ENCODE data around the gene OLA1. TPM values are rescaled to one million over a fixed set of nuclear protein-coding genes. Genes with fewer than 3 reads are reported as not detected.

OLA1 gene
- total RNA-seq, 1 experiment from 2014 or later: 109 TPM

DNA sequence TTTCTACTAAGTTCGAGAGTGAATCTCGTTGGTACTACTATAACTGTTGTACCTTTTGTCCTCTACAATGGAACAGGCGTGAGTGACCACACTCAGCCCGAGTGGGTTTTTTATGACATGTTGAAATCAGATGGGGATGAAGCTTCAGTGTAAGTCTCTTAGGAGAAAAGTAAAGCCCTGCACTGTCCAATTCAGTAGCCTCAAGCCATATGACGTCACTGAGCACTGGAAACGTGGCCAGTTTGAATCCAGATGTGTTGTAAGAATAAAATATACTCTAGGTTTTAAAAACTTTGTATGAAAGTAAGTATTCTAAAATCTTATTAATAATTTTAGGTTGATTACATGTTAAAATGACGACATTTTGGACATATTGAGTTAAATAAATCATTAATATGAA is 181.5 kb downstream of the OLA1 start:
- H3K4me1 Mint-ChIP-seq: peaks cover 33% of the 10 kb centered on the region
- DNase-seq (ENCODE audit: low spot score): no peak
- ChIA-PET CTCF (interaction anchor here (0.7 kb wide), 1 partner anchor 183 kb away, joined by 8 read pairs; no protein-coding TSS in a partner anchor), POLR2A (interaction anchor here (0.6 kb wide), 1 partner anchor 1272 kb away, joined by 3 read pairs; no protein-coding TSS in a partner anchor)
- no peak overlapping the region for H3K4me3 Mint-ChIP-seq
- 0 out of 2 replicates have a peak, but pooled peaks cover 4% of the 10 kb centered on the region for H3K9me3 Mint-ChIP-seq
- H3K27me3 Mint-ChIP-seq (ENCODE audit: low read depth): 0 out of 2 replicates have a peak, but pooled peaks cover 3% of the 10 kb centered on the region
- H3K27ac Mint-ChIP-seq: peak overlapping the region; percentile 1; the same call in 1 of the 2 replicates
- no peaks in the 10 kb centered on the region for H3K36me3 Mint-ChIP-seq
- no peak for ATAC-seq
- TF ChIP-seq, protein P1, sequence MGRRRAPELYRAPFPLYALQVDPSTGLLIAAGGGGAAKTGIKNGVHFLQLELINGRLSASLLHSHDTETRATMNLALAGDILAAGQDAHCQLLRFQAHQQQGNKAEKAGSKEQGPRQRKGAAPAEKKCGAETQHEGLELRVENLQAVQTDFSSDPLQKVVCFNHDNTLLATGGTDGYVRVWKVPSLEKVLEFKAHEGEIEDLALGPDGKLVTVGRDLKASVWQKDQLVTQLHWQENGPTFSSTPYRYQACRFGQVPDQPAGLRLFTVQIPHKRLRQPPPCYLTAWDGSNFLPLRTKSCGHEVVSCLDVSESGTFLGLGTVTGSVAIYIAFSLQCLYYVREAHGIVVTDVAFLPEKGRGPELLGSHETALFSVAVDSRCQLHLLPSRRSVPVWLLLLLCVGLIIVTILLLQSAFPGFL (CRISPR knock-in tag; IDR thresholded peaks at IDR 0.05; ENCODE audit: borderline replicate concordance): no peak
- TF ChIP-seq, protein P2, sequence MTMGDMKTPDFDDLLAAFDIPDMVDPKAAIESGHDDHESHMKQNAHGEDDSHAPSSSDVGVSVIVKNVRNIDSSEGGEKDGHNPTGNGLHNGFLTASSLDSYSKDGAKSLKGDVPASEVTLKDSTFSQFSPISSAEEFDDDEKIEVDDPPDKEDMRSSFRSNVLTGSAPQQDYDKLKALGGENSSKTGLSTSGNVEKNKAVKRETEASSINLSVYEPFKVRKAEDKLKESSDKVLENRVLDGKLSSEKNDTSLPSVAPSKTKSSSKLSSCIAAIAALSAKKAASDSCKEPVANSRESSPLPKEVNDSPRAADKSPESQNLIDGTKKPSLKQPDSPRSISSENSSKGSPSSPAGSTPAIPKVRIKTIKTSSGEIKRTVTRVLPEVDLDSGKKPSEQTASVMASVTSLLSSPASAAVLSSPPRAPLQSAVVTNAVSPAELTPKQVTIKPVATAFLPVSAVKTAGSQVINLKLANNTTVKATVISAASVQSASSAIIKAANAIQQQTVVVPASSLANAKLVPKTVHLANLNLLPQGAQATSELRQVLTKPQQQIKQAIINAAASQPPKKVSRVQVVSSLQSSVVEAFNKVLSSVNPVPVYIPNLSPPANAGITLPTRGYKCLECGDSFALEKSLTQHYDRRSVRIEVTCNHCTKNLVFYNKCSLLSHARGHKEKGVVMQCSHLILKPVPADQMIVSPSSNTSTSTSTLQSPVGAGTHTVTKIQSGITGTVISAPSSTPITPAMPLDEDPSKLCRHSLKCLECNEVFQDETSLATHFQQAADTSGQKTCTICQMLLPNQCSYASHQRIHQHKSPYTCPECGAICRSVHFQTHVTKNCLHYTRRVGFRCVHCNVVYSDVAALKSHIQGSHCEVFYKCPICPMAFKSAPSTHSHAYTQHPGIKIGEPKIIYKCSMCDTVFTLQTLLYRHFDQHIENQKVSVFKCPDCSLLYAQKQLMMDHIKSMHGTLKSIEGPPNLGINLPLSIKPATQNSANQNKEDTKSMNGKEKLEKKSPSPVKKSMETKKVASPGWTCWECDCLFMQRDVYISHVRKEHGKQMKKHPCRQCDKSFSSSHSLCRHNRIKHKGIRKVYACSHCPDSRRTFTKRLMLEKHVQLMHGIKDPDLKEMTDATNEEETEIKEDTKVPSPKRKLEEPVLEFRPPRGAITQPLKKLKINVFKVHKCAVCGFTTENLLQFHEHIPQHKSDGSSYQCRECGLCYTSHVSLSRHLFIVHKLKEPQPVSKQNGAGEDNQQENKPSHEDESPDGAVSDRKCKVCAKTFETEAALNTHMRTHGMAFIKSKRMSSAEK (CRISPR knock-in tag; IDR thresholded peaks at IDR 0.05; ENCODE audit: borderline replicate concordance): no peak
- TF ChIP-seq, protein P3, sequence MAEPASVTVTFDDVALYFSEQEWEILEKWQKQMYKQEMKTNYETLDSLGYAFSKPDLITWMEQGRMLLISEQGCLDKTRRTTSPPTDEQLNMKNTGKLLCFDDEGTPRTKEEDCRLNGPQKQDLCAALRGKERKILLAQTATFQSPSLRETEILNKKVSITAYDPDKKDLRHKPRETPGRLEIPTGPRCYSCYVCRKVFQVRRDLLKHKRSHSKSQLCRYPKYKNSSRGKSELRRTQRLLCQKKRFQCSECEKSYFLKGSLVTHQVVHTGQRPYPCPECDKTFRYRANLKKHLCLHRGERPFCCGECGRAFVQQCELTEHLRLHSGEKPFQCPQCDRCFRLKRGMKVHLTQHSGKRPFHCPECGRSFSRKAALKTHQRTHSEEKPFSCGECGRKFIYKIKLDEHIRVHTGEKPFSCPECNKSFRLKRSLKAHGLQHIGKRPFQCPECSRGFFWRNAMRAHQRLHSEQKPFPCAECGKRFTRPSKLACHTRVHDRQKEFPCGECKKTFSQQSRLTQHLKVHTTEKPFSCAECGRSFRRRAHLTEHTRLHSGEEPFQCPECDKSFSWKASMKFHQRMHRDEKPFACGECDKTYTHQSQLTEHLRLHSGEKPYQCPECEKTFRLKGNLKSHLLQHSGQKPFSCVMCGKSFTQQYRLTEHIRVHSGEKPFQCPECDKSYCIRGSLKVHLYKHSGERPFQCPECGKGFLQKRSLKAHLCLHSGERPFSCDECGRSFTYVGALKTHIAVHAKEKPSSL (CRISPR knock-in tag; conservative IDR thresholded peaks at IDR 0.05): no peak
- TF ChIP-seq SOX15 (CRISPR knock-in tag; IDR thresholded peaks at IDR 0.05) (no peak), FOXP1 (CRISPR knock-in tag; IDR thresholded peaks at IDR 0.05; ENCODE audit: borderline replicate concordance) (no peak), MXD4 (CRISPR knock-in tag; IDR thresholded peaks at IDR 0.05; ENCODE audit: borderline replicate concordance) (no peak), RORB (CRISPR knock-in tag; IDR thresholded peaks at IDR 0.05) (no peak), JUN (CRISPR knock-in tag; IDR thresholded peaks at IDR 0.05) (no peak), IRF2 (CRISPR knock-in tag; IDR thresholded peaks at IDR 0.05; ENCODE audit: borderline replicate concordance, low read depth) (no peak), ETV6 (CRISPR knock-in tag; IDR thresholded peaks at IDR 0.05) (no peak), SMAD3 (CRISPR knock-in tag; IDR thresholded peaks at IDR 0.05; ENCODE audit: borderline replicate concordance) (no peak), RELA (CRISPR knock-in tag; IDR thresholded peaks at IDR 0.05; ENCODE audit: borderline replicate concordance) (no peak), GABPB1 (CRISPR knock-in tag; IDR thresholded peaks at IDR 0.05) (no peak)
- TF ChIP-seq, protein P4, sequence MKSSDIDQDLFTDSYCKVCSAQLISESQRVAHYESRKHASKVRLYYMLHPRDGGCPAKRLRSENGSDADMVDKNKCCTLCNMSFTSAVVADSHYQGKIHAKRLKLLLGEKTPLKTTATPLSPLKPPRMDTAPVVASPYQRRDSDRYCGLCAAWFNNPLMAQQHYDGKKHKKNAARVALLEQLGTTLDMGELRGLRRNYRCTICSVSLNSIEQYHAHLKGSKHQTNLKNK (CRISPR knock-in tag; IDR thresholded peaks at IDR 0.05): no peak
- TF ChIP-seq, protein P5, sequence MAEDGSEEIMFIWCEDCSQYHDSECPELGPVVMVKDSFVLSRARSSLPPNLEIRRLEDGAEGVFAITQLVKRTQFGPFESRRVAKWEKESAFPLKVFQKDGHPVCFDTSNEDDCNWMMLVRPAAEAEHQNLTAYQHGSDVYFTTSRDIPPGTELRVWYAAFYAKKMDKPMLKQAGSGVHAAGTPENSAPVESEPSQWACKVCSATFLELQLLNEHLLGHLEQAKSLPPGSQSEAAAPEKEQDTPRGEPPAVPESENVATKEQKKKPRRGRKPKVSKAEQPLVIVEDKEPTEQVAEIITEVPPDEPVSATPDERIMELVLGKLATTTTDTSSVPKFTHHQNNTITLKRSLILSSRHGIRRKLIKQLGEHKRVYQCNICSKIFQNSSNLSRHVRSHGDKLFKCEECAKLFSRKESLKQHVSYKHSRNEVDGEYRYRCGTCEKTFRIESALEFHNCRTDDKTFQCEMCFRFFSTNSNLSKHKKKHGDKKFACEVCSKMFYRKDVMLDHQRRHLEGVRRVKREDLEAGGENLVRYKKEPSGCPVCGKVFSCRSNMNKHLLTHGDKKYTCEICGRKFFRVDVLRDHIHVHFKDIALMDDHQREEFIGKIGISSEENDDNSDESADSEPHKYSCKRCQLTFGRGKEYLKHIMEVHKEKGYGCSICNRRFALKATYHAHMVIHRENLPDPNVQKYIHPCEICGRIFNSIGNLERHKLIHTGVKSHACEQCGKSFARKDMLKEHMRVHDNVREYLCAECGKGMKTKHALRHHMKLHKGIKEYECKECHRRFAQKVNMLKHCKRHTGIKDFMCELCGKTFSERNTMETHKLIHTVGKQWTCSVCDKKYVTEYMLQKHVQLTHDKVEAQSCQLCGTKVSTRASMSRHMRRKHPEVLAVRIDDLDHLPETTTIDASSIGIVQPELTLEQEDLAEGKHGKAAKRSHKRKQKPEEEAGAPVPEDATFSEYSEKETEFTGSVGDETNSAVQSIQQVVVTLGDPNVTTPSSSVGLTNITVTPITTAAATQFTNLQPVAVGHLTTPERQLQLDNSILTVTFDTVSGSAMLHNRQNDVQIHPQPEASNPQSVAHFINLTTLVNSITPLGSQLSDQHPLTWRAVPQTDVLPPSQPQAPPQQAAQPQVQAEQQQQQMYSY (CRISPR knock-in tag; IDR thresholded peaks at IDR 0.05): no peak
- TF ChIP-seq, protein P6, sequence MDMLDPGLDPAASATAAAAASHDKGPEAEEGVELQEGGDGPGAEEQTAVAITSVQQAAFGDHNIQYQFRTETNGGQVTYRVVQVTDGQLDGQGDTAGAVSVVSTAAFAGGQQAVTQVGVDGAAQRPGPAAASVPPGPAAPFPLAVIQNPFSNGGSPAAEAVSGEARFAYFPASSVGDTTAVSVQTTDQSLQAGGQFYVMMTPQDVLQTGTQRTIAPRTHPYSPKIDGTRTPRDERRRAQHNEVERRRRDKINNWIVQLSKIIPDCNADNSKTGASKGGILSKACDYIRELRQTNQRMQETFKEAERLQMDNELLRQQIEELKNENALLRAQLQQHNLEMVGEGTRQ (CRISPR knock-in tag; IDR thresholded peaks at IDR 0.05): no peak
- TF ChIP-seq, protein P7, sequence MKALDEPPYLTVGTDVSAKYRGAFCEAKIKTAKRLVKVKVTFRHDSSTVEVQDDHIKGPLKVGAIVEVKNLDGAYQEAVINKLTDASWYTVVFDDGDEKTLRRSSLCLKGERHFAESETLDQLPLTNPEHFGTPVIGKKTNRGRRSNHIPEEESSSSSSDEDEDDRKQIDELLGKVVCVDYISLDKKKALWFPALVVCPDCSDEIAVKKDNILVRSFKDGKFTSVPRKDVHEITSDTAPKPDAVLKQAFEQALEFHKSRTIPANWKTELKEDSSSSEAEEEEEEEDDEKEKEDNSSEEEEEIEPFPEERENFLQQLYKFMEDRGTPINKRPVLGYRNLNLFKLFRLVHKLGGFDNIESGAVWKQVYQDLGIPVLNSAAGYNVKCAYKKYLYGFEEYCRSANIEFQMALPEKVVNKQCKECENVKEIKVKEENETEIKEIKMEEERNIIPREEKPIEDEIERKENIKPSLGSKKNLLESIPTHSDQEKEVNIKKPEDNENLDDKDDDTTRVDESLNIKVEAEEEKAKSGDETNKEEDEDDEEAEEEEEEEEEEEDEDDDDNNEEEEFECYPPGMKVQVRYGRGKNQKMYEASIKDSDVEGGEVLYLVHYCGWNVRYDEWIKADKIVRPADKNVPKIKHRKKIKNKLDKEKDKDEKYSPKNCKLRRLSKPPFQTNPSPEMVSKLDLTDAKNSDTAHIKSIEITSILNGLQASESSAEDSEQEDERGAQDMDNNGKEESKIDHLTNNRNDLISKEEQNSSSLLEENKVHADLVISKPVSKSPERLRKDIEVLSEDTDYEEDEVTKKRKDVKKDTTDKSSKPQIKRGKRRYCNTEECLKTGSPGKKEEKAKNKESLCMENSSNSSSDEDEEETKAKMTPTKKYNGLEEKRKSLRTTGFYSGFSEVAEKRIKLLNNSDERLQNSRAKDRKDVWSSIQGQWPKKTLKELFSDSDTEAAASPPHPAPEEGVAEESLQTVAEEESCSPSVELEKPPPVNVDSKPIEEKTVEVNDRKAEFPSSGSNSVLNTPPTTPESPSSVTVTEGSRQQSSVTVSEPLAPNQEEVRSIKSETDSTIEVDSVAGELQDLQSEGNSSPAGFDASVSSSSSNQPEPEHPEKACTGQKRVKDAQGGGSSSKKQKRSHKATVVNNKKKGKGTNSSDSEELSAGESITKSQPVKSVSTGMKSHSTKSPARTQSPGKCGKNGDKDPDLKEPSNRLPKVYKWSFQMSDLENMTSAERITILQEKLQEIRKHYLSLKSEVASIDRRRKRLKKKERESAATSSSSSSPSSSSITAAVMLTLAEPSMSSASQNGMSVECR (CRISPR knock-in tag; IDR thresholded peaks at IDR 0.05; ENCODE audit: borderline replicate concordance): no peak
- TF ChIP-seq, protein P8, sequence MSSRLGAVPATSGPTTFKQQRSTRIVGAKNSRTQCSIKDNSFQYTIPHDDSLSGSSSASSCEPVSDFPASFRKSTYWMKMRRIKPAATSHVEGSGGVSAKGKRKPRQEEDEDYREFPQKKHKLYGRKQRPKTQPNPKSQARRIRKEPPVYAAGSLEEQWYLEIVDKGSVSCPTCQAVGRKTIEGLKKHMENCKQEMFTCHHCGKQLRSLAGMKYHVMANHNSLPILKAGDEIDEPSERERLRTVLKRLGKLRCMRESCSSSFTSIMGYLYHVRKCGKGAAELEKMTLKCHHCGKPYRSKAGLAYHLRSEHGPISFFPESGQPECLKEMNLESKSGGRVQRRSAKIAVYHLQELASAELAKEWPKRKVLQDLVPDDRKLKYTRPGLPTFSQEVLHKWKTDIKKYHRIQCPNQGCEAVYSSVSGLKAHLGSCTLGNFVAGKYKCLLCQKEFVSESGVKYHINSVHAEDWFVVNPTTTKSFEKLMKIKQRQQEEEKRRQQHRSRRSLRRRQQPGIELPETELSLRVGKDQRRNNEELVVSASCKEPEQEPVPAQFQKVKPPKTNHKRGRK (CRISPR knock-in tag; IDR thresholded peaks at IDR 0.05; ENCODE audit: borderline replicate concordance): no peak

Measured in WTC11 (cell line).